NCI-H187 treated with DMSO at 0.1 percent for 48 hours (cell line): Measurements from ENCODE around the gene CNOT1.

Experiments used
- DNase-seq: peaks from one replicate; lab custom pipeline; 2025; lab: John Stamatoyannopoulos, UW

Gene CNOT1

DNA sequence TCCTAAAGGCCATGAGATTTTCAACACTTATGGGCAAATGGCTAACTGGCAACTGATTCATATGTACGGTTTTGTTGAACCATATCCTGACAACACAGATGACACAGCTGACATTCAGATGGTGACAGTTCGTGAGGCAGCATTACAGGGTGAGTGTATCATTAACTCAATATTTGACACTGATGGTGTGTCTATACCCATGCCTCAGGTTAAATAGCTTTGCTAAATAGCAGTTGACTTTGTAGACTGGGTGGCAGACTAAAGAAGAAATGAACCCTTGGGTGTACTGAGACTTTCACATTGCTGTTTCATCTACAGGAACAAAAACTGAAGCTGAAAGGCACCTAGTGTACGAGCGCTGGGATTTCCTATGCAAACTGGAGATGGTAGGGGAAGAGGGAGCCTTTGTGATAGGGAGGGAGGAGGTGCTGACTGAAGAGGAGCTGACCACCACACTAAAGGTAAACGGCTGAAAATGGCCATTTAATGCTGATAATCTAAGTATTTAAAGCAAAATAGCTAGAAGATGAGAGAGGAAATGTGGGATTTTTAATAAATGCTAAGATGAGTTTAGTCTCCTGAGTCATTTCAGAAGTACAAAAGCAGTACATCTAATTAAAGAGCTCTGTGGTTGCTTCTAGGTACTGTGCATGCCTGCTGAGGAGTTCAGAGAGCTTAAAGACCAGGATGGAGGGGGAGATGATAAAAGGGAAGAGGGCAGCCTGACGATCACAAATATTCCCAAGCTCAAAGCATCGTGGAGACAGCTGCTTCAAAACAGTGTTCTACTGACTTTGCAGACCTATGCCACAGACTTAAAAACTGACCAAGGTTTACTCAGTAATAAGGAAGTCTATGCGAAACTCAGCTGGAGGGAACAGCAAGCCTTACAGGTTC, 111.3 kb downstream of the CNOT1 start:
- no peak for DNase-seq

- no peak for DNase-seq
Observed at GRCh38 chr16:58516768-58517107, 112.9 kb downstream of the CNOT1 start.

DNA sequence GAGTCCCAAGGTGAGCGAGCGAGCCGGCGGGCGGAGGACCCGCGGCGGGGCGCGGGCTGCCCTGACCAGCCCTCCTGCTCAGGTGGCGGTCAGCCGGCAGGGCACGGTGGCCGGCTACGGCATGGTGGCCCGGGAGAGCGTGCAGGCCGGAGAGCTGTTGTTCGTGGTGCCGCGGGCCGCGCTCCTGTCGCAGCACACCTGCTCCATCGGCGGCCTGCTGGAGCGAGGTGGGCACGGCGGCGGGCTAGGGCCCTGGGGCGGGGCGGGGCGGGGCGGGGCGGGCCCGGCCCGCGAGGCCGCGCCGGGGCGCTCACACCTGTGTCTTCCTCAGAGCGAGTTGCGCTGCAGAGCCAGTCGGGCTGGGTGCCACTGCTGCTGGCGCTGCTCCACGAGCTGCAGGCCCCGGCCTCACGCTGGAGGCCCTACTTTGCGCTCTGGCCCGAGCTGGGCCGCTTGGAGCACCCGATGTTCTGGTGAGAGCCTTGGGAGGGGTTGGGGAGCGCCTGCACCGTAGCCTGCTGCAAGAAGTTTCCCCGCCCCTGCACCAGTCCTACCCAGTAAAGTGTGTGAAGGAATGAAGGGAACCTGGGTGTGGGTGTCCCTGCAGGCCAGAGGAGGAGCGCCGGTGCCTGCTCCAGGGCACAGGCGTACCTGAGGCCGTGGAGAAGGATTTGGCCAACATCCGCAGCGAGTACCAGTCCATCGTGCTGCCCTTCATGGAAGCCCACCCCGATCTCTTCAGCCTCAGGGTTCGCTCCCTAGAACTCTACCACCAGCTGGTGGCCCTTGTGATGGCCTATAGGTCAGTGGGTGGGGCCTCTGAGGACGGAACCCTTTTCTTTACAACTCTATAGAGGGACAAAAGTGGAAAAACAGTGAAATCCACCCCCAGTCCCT, 113.5 kb downstream of the CNOT1 start:
- no peak for DNase-seq

DNA sequence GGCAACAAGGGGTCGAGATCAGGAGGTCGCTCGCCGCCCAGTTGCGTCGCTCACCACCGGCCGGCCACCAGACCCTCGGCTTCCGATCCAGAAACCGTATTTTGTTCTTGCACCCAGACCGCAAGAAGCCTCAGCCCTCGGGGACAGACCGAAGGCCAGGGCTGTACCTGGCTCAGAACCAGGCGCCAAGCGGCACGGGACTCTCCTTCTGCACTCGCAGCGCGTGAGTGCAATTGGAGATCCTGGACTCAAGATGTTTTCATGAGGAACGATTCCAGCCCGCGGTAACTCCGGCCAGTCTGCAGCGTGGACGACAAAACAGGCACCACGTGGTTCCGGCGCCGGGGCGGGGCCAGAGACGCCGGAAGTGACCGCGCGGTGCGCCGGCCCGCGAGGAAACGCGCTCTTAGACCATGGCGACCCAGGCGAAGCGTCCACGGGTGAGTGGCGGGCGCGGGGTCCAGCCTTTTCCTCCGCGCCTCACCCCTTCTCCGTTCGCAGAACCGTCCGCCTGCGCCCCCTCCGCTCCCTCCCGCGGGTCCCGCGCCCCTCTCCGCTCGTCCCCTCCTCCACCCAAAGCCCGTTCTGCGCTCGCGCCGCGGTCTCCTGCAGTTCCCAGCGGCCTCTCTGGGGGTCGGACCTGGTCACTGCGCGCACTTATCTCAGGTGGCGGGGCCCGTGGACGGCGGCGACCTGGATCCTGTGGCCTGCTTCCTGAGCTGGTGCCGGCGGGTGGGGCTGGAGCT, 114.3 kb downstream of the CNOT1 start, which contains the start of gene SETD6:
Gene SETD6, plus strand, starts transcription at position 393 of the 746 bp plus-strand sequence. Its CDS starts 21 bp downstream, at position 414.
- DNase-seq = no peak

DNA sequence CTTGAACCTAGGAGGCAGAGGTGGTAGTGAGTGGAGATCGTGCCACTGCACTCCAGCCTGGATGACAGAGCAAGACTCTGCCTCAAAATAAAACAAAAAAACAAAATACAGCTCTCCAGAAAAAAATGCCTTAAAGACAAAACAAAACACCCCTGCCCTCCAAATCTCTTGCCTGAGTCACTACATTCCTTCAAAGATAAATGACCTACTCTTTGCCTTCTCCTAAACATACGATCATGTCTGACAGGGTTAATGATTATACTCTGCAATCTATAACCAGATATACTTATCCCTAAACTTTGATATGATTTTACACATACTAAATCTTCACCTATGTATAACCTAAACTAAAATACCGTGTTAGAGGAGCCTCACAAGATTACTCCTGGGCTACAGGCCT, 115.8 kb downstream of the CNOT1 start:
- DNase-seq = no peak

DNA sequence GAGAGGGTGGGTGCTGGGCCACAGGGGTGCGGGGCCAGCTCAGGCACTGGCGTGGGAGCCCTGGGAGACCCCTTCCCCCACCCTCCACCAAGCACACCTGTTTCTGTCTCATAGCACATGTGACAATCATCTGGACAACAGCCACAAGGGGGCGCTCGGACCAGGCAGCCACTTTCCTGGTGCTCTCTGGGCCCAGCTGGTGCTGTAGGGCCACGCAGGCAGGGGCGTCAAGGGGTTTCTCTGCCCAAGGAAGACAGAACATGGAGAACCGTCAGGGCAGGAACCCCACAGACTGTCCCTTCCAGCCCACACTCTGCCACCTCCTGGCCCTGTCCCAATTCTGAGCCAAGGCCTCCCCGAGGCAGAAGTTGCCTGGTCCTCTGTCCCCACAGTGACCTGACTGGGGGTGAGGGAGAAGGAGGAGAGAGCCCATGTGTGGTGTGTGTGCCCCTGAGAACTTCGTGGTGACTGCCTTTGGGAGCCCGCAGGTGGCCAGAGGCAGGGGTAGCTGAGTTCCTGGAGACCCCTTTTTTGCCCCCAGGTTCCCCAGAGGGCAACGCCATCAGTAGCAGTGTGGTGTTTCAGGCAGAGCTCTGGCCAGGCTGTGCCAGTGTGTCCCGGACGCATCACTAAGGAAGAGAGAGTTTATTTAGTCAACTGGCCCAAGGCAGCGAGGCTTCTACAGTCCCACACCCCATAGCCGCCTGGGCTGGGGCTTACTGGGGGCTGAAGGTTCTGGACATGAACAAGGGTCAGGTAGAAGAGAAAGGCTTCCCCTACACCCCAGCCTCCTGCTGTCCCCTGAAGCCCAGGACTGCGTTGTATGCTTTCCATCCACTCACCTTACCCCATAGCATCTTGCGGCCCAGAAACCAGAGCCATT, 117.5 kb downstream of the CNOT1 start:
- no peak for DNase-seq

DNA sequence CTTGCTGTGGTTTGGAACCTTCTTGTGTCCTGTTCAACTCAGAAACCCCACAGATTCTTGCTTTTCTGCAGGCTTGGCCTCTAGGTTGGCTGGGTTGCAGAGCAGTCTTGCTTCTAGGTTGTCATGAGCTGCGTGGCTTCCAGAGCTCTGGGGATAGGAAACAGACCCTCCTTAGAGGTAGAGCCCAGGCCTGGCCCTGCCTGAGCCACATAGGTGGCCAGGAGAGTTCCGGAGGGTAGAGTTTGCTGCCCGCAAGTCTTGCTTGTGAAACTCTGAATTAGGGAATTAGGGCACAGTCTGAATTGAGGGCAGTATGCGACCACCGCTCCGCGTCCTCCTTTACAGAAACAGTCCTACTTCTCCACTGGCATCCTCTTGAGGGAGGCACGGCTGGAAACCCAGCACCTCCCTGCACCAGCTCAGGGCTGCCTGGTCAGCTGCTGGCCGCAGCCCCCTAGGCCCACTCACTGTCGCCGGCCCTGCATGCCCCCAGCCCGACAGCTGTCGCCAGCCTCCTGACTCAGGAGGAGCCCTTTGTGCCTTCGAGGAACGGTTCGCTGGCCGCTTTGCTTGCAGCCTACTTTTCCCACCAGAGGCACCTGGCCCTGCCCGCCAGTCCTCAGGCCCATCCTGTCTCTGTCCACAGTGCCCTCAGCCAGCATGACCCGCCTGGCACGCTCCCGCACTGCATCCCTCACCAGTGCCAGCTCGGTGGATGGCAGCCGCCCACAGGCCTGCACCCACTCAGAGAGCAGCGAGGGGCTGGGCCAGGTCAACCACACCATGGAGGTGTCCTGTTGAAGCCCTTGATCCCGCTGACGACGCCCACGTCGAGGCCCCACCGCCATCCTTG, 118.6 kb downstream of the CNOT1 start:
- DNase-seq = no peak

GRCh38 chr16:58510097-58510775, 119.4 kb downstream of the CNOT1 start:
- no peak for DNase-seq

DNA sequence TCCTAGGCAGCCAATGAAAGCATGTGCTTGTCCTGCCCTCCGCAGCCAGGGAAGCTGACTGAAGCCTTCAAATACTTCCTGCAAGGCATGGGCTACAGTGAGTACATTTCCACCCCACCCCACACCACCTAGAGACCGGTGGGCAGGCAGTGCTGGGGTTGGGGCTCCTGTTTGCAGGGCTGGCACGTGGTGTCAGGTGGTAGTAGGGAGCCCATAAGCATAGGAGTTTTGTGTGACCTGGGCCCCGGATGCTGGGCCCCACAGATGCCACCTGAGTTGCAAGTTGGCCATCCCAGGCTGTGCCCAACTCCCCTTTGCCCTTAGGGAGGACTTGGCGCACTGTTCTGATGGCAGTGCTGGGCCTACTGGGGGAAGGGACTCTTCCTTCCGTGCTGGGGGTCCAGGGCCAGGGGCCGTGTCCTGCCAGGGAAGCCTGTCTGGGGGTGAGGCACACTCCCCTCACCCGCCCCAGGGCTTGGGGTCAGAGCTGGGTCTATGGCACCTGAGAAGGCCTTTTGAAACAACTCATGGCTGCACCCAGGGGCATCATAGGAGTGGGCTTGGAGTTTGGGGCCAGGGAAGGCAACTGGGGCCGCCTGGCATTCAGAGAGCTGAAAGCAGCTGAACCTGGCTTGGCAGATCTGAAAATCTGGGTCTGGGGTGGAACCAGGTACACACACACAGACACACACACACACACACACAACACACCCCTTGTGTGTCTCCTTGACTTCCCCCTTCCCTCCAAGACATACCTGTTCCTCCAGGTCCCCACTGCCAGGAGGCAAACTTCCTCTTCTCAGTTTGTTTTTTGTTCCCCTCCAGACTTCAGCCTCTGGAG, 120.2 kb downstream of the CNOT1 start:
- no peak for DNase-seq

GRCh38 chr16:58508671-58509251, 120.9 kb downstream of the CNOT1 start:
- DNase-seq = no peak

DNA sequence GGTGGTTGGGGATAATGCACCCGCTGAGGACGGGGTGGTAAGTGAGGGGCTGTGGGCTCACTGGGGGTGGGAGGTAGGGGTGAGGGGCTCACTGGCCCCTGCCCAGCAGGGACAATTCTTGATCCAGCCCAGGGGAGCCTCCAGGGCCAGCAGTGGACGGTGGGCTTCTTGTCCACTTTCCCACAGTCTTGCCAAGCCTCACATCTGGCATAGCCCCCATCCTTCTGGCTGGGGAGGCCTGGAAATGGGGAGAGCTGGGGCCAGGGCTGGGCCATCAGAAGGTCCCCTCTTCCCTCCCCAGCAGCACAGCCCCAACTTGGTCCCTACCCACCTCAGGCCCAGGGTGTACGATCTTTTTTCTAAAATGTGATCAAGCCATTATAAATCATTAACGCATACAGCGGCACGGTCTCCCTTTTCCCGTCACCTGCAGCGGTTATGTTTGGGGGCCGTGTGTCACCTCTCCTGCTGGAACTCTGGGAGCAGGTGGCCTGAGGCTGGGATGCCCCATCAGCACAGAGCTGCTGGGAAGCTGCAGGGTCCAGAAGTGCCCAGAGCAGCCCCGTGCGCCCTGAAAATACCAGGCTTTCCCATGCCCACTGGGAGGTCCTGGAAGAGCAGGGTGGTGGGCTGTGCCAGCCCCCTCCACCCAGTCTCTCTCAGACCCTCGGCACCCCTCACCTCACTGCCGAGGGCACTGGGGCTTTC, 121.5 kb downstream of the CNOT1 start:
- DNase-seq = no peak

- DNase-seq = no peak
Observed at GRCh38 chr16:58507195-58507962, 122.2 kb downstream of the CNOT1 start.

DNA sequence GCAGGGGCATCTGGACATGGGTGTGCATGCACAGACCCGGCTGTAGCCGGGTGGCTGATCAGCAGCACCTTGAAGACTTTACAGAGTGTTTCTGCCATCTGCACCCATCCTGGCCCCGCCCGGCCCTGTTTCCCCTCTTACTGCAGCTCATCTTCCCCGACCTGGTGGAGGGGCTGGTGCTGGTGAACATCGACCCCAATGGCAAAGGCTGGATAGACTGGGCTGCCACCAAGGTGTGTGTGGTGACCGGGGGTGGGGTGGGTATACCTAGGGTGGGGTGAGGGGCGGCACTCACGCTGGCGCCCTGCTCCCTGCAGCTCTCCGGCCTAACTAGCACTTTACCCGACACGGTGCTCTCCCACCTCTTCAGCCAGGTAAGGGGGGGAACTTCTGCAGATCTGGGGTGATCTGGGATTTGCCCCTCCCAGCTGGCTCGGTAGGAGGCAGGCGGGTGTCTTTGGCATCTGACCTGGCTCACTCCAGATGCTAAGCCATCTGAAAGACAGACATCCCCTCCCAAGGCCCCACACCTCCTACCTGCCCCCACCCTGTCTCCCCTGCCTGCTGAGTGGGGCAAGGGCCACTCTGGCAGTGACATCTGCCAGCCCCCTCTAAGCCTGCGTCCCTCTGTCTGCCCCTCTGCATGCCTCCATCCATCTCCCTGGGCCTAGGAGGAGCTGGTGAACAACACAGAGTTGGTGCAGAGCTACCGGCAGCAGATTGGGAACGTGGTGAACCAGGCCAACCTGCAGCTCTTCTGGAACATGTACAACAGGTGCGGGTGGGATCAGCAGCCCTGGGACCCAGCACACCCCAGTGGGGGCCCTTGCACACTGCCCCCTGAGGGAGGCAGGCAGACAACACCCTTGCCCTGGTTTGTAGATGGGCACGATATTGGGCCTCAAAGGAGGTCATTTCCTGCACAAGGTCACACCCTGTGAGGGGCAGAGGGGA, 123.1 kb downstream of the CNOT1 start:
- no peak for DNase-seq

DNA sequence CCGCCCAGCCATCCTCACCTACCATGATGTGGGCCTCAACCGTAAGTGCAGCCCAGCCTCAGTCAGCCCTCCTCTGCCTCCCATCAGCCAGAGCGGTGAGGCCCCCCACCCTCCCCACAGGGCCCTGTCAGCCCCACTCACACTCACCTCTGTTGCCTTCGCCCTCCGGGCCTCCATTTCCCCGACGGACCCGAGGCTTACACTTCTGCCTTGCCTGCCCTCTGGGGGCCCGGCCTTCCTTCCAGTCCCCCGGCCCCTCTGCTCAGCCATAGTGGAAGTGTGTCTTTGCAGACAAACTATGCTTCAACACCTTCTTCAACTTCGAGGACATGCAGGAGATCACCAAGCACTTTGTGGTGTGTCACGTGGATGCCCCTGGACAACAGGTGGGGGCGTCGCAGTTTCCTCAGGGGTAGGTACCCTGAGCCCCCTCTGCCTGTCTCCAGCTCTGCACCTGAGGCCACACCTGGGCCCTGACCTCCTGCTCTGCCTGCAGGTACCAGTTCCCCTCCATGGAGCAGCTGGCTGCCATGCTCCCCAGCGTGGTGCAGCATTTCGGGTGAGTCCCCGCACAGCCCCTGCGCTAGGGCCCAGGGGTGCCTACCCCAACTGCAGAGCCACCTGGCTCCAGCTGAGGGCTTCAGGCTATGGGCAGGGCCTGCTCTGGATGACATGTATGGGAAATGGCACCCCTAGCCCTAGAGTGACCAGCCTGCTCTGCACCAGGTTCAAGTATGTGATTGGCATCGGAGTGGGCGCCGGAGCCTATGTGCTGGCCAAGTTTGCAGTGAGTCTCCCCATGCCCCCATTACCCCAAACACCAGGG, 125.5 kb downstream of the CNOT1 start:
- no peak for DNase-seq
